ENCODE measurements around the gene FPGT.

- TF ChIP-seq CTCF (IDR thresholded peaks at IDR 0.05; ENCODE audit: low read depth, low read length, missing input control) (no peak), JUND (IDR thresholded peaks at IDR 0.05) (no peak), GABPA (IDR thresholded peaks at IDR 0.05 in 1 of 2, conservative IDR thresholded peaks at IDR 0.05 in 1 of 2) (no peak), RAD21 (IDR thresholded peaks at IDR 0.05) (no peak), TAF1 (conservative IDR thresholded peaks at IDR 0.05) (no peak), EGR1 (IDR thresholded peaks at IDR 0.05; ENCODE audit: low read depth in 2 of 2) (no peak), ATF3 (IDR thresholded peaks at IDR 0.05) (no peak), YY1 (IDR thresholded peaks at IDR 0.05) (no peak), REST (IDR thresholded peaks at IDR 0.05) (no peak), HNF4A (conservative IDR thresholded peaks at IDR 0.05) (no peak), ZBTB33 (IDR thresholded peaks at IDR 0.05) (no peak)
Measured at GRCh38 chr1:74160046-74160445, 38.0 kb upstream of the FPGT start.

Measured in liver (tissue), 3 donors.